Parathyroid adenoma (tissue), 2 donors: ENCODE results near the gene IFIH1.

Experiments used
- H2AFZ ChIP-seq: fragments of 300-600 bp; sonication (generic); one replicate; pipeline ENCODE4 v1.7.0; 2017; ENCODE audit warnings: antibody characterized with exemption, mild to moderate bottlenecking
- H3K27ac ChIP-seq: fragments of 300-600 bp; sonication (generic); one replicate; pipeline ENCODE4 v1.7.0; 2017
- H3K27me3 ChIP-seq: fragments of 300-600 bp; sonication (generic); one replicate; pipeline ENCODE4 v1.7.0; 2017; ENCODE audit warnings: low read length; ENCODE audit not compliant: control insufficient read depth, insufficient read depth
- H3K36me3 ChIP-seq: fragments of 300-600 bp; sonication (generic); one replicate; pipeline ENCODE4 v1.7.0; 2017; ENCODE audit warnings: low read length; ENCODE audit not compliant: control insufficient read depth, insufficient read depth
- H3K4me1 ChIP-seq: fragments of 300-600 bp; sonication (generic); one replicate; pipeline ENCODE4 v1.7.0; 2017; ENCODE audit warnings: control low read depth
- H3K4me2 ChIP-seq: fragments of 300-600 bp; sonication (generic); one replicate; pipeline ENCODE4 v1.7.0; 2017; ENCODE audit warnings: low read length
- H3K4me3 ChIP-seq: fragments of 300-600 bp; sonication (generic); one replicate; pipeline ENCODE4 v1.7.0; 2017; ENCODE audit warnings: low read depth, low read length
- H3K79me2 ChIP-seq: fragments of 300-600 bp; sonication (generic); one replicate; pipeline ENCODE4 v1.7.0; 2017; ENCODE audit warnings: control low read depth
- H3K9ac ChIP-seq: fragments of 300-600 bp; sonication (generic); one replicate; pipeline ENCODE4 v1.7.0; 2017; ENCODE audit warnings: mild to moderate bottlenecking
- H3K9me3 ChIP-seq: fragments of 300-600 bp; sonication (generic); one replicate; pipeline ENCODE4 v1.7.0; 2017; ENCODE audit warnings: low read length; ENCODE audit not compliant: control insufficient read depth
- TF ChIP-seq, protein P1 (sequence below): fragments of 300-600 bp; sonication (generic); IDR thresholded peaks from one replicate; pipeline ENCODE4 v1.7.0; 2017; ENCODE audit warnings: antibody characterized with exemption, mild to moderate bottlenecking
- donor health status: primary hyperparathyroidism.

The IFIH1 gene

DNA sequence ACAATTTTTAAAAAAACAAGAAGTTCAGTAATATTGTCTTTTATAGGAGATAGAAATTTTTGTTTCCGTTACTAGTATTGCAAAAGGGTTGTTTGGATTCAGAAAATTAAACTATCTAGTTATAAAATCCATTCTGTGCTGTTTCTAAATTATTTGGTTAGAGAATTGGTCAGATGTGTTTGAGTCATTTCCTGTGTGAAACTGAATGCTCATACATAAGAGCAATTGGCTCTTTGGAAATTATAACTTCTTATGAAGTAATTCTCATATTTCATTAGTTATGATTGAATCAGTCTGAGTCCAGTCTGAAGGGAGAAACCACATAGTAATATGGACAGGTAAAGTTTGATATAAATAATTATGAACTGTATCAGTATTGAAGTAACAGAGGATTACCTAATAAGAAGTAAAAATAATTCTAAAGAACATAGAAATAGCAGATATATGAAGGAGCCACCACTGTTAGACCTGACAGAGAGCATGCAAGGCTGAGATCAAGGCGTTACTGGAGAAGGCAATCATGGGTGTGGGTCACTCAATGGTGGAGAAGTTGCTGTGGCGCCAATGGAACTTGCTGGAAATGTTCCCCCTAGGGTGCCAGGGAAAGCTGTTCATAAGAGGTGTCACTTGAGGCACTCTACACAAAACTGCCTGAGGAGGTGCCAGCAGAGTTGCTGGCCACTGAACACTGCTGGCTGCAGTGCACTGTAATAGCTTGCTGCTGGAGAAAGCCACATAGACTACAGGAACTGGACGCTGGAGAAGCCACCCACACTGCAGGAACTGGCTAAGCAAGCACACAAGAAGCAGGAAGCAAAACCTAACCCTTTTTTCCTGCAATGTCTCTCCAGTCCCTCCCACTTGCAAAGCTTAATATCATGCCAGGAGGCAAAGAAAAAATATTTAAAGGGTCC lies 57.2 kb downstream of the IFIH1 start:
- no peak overlapping the region for H3K9ac ChIP-seq
- no peaks in the 10 kb centered on the region for H3K79me2 ChIP-seq
- H3K4me1 ChIP-seq = no peaks in the 10 kb centered on the region
- H3K4me2 ChIP-seq = no peak overlapping the region
- H3K27me3 ChIP-seq = no peaks in the 10 kb centered on the region
- no peaks in the 10 kb centered on the region for H3K9me3 ChIP-seq
- H3K4me3 ChIP-seq = no peak overlapping the region
- H3K36me3 ChIP-seq = no peaks in the 10 kb centered on the region
- H3K27ac ChIP-seq = no peak overlapping the region
- no peak overlapping the region for H2AFZ ChIP-seq
- TF ChIP-seq, protein P1, sequence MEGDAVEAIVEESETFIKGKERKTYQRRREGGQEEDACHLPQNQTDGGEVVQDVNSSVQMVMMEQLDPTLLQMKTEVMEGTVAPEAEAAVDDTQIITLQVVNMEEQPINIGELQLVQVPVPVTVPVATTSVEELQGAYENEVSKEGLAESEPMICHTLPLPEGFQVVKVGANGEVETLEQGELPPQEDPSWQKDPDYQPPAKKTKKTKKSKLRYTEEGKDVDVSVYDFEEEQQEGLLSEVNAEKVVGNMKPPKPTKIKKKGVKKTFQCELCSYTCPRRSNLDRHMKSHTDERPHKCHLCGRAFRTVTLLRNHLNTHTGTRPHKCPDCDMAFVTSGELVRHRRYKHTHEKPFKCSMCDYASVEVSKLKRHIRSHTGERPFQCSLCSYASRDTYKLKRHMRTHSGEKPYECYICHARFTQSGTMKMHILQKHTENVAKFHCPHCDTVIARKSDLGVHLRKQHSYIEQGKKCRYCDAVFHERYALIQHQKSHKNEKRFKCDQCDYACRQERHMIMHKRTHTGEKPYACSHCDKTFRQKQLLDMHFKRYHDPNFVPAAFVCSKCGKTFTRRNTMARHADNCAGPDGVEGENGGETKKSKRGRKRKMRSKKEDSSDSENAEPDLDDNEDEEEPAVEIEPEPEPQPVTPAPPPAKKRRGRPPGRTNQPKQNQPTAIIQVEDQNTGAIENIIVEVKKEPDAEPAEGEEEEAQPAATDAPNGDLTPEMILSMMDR = no peak

- no peak overlapping the region for H3K9ac ChIP-seq
- H3K9me3 ChIP-seq = no peaks in the 10 kb centered on the region
- H3K27ac ChIP-seq = no peak overlapping the region
- H3K79me2 ChIP-seq = no peaks in the 10 kb centered on the region
- no peaks in the 10 kb centered on the region for H3K4me1 ChIP-seq
- no peak overlapping the region for H3K4me3 ChIP-seq
- H3K27me3 ChIP-seq = no peaks in the 10 kb centered on the region
- H2AFZ ChIP-seq = no peak overlapping the region
- TF ChIP-seq, protein P1 = no peak
- H3K36me3 ChIP-seq = no peaks in the 10 kb centered on the region
- H3K4me2 ChIP-seq = no peak overlapping the region
Observed at GRCh38 chr2:162258686-162259085, 59.8 kb downstream of the IFIH1 start.

GRCh38 chr2:162258169-162258568 lies 60.3 kb downstream of the IFIH1 start:
- H3K4me1 ChIP-seq = no peaks in the 10 kb centered on the region
- H3K27me3 ChIP-seq = no peaks in the 10 kb centered on the region
- no peaks in the 10 kb centered on the region for H3K9me3 ChIP-seq
- H3K79me2 ChIP-seq = no peaks in the 10 kb centered on the region
- no peak overlapping the region for H3K9ac ChIP-seq
- H3K27ac ChIP-seq = no peak overlapping the region
- TF ChIP-seq, protein P1 = no peak
- H3K4me2 ChIP-seq = no peak overlapping the region
- H3K4me3 ChIP-seq = no peak overlapping the region
- no peaks in the 10 kb centered on the region for H3K36me3 ChIP-seq
- H2AFZ ChIP-seq = no peak overlapping the region

- Histone ChIP-seq H3K4me1 (no peaks in the 10 kb centered on the region), H3K9ac (no peak overlapping the region), H3K79me2 (no peaks in the 10 kb centered on the region), H2AFZ (no peak overlapping the region), H3K36me3 (no peaks in the 10 kb centered on the region), H3K4me3 (no peak overlapping the region), H3K27me3 (no peaks in the 10 kb centered on the region), H3K4me2 (no peak overlapping the region), H3K9me3 (no peaks in the 10 kb centered on the region), H3K27ac (no peak overlapping the region)
- TF ChIP-seq, protein P1 = no peak
Observed at GRCh38 chr2:162257425-162257824, 61.1 kb downstream of the IFIH1 start.

DNA sequence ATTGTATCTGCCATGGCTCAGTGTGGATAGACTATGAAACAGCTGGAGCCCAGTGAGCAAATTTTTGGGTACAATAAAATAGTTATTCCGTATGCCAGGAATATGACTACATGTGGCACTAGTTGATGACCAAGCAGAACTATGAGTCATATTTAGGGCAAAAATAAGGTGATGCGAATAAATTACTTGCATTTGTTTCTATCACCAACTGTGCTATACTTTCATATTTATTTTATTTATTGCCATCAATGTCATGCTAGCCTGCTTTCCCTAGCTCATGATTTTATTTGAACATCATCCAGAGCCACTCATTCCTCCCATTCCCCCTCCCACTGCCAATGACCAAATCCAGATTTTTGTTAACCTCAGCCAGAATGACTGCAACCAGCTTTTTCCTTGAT lies 61.9 kb downstream of the IFIH1 start:
- TF ChIP-seq, protein P1 = no peak
- no peak overlapping the region for H3K9ac ChIP-seq
- H3K27ac ChIP-seq = no peak overlapping the region
- no peaks in the 10 kb centered on the region for H3K27me3 ChIP-seq
- no peak overlapping the region for H2AFZ ChIP-seq
- H3K9me3 ChIP-seq = no peaks in the 10 kb centered on the region
- no peaks in the 10 kb centered on the region for H3K79me2 ChIP-seq
- H3K36me3 ChIP-seq = no peaks in the 10 kb centered on the region
- H3K4me1 ChIP-seq = no peaks in the 10 kb centered on the region
- no peak overlapping the region for H3K4me2 ChIP-seq
- no peak overlapping the region for H3K4me3 ChIP-seq
